ENCODE data around the gene ANKRD62. TPM values are rescaled to one million over a fixed set of nuclear protein-coding genes. Genes with fewer than 3 reads are reported as not detected.

The ANKRD62 gene
- total RNA-seq, 2 experiments from 2014 or later: not detected

- H3K4me3 Mint-ChIP-seq: no peak overlapping the region
- ChIA-PET CTCF (no interaction called here), POLR2A (no interaction called here)
- no peak overlapping the region for H3K27ac Mint-ChIP-seq
- no peak for TF ChIP-seq CTCF (IDR thresholded peaks at IDR 0.05)
- H3K9me3 Mint-ChIP-seq: no peaks in the 10 kb centered on the region
- DNase-seq: no peak
- no peaks in the 10 kb centered on the region for H3K27me3 Mint-ChIP-seq
- no peak for ATAC-seq
- H3K36me3 Mint-ChIP-seq (ENCODE audit: low read depth): no peaks in the 10 kb centered on the region
- intact Hi-C loops (cut with micrococcal nuclease): no loop called here
- H3K4me1 Mint-ChIP-seq (ENCODE audit: low read depth): no peaks in the 10 kb centered on the region
Measured at GRCh38 chr18:12085136-12085535, 8.5 kb upstream of the ANKRD62 start.

- Mint-ChIP-seq H3K27ac (no peak overlapping the region), H3K9me3 (no peaks in the 10 kb centered on the region), H3K27me3 (no peaks in the 10 kb centered on the region), H3K36me3 (ENCODE audit: low read depth) (no peaks in the 10 kb centered on the region), H3K4me1 (ENCODE audit: low read depth) (no peaks in the 10 kb centered on the region), H3K4me3 (no peak overlapping the region)
- no peak for TF ChIP-seq CTCF (IDR thresholded peaks at IDR 0.05)
- DNase-seq: no peak
- intact Hi-C loops (cut with micrococcal nuclease): no loop called here
- POLR2A ChIA-PET: no interaction called here
- ATAC-seq: no peak
- CTCF ChIA-PET: no interaction called here
Measured at GRCh38 chr18:12085786-12086185, 7.9 kb upstream of the ANKRD62 start.

- H3K27me3 Mint-ChIP-seq: no peaks in the 10 kb centered on the region
- H3K4me3 Mint-ChIP-seq: no peak overlapping the region
- intact Hi-C loops (cut with micrococcal nuclease): no loop called here
- no peak for TF ChIP-seq CTCF (IDR thresholded peaks at IDR 0.05)
- H3K27ac Mint-ChIP-seq: no peak overlapping the region
- no peaks in the 10 kb centered on the region for H3K9me3 Mint-ChIP-seq
- no peaks in the 10 kb centered on the region for H3K36me3 Mint-ChIP-seq (ENCODE audit: low read depth)
- H3K4me1 Mint-ChIP-seq (ENCODE audit: low read depth): no peaks in the 10 kb centered on the region
- POLR2A ChIA-PET: no interaction called here
- CTCF ChIA-PET: no interaction called here
- no peak for DNase-seq
- ATAC-seq: no peak
Measured at GRCh38 chr18:12086249-12086648, 7.4 kb upstream of the ANKRD62 start.

GRCh38 chr18:12086677-12087470 lies 6.8 kb upstream of the ANKRD62 start:
- intact Hi-C loops (cut with micrococcal nuclease): no loop called here
- no peak overlapping the region for H3K27ac Mint-ChIP-seq
- ChIA-PET POLR2A (no interaction called here), CTCF (no interaction called here)
- H3K4me1 Mint-ChIP-seq (ENCODE audit: low read depth): no peaks in the 10 kb centered on the region
- H3K36me3 Mint-ChIP-seq (ENCODE audit: low read depth): no peaks in the 10 kb centered on the region
- no peak for TF ChIP-seq CTCF (IDR thresholded peaks at IDR 0.05)
- no peak overlapping the region for H3K4me3 Mint-ChIP-seq
- no peaks in the 10 kb centered on the region for H3K9me3 Mint-ChIP-seq
- no peaks in the 10 kb centered on the region for H3K27me3 Mint-ChIP-seq
- no peak for ATAC-seq
- no peak for DNase-seq

- intact Hi-C loops (cut with micrococcal nuclease): no loop called here
- ChIA-PET CTCF (no interaction called here), POLR2A (no interaction called here)
- TF ChIP-seq CTCF (IDR thresholded peaks at IDR 0.05): no peak
- Mint-ChIP-seq H3K27me3 (no peaks in the 10 kb centered on the region), H3K36me3 (ENCODE audit: low read depth) (no peaks in the 10 kb centered on the region), H3K9me3 (no peaks in the 10 kb centered on the region), H3K27ac (no peak overlapping the region), H3K4me3 (no peak overlapping the region), H3K4me1 (ENCODE audit: low read depth) (no peaks in the 10 kb centered on the region)
- no peak for DNase-seq
- ATAC-seq: no peak
Measured at GRCh38 chr18:12087471-12088025, 6.1 kb upstream of the ANKRD62 start.

Measured in activated CD8-positive, alpha-beta T cell treated with anti-CD3 and anti-CD28 coated beads for 36 hours (primary cell).